ENCODE data around the gene ZNF385D. TPM values are rescaled to one million over a fixed set of nuclear protein-coding genes. Genes with fewer than 3 reads are reported as not detected.

ZNF385D gene
- polyA plus RNA-seq, 1 donor (not counting 4 experiments of a cell fraction or from before 2014, with no cell fraction given) = 0.46 TPM

GRCh38 chr3:21425715-21426114 is 325.3 kb downstream of the ZNF385D start:
- dilution Hi-C loops (cut with MboI; ENCODE audit: extremely low pct_ligation_motif_present, low sequenced_read_pairs) = no loop called here
- H4K20me1 ChIP-seq (ENCODE audit: control insufficient read depth, extremely low read depth, insufficient read depth, low read length) = no peaks in the 10 kb centered on the region
- no peaks in the 10 kb centered on the region for H3K9me3 ChIP-seq (ENCODE audit: control insufficient read depth, low read depth, low read length)
- H3K4me2 ChIP-seq (ENCODE audit: control insufficient read depth, extremely low read depth, insufficient read depth, low read depth, low read length) = no peak overlapping the region
- no peaks in the 10 kb centered on the region for H3K79me2 ChIP-seq (ENCODE audit: control insufficient read depth, insufficient read depth, low read length)
- no peaks in the 10 kb centered on the region for H3K4me1 ChIP-seq (ENCODE audit: control insufficient read depth, extremely low read depth, insufficient read depth, low read length)
- no peak overlapping the region for H3K9ac ChIP-seq (ENCODE audit: control insufficient read depth, extremely low read depth, insufficient read depth, low read length)
- FAIRE-seq (no peak), DNase-seq (ENCODE audit: low read depth, low spot score) (no peak)
- H3K4me3 ChIP-seq (ENCODE audit: control insufficient read depth in 2 of 3, extremely low read depth in 1 of 3, insufficient read depth in 2 of 3, low read depth in 1 of 3, low read length in 3 of 3) = no peak overlapping the region
- H3K27me3 ChIP-seq (ENCODE audit: control insufficient read depth, extremely low read depth, insufficient read depth, low read length) = no peaks in the 10 kb centered on the region
- no peak overlapping the region for H3K27ac ChIP-seq (ENCODE audit: control insufficient read depth, insufficient read depth, low read length)
- no peaks in the 10 kb centered on the region for H3K36me3 ChIP-seq (ENCODE audit: control insufficient read depth in 2 of 2, extremely low read depth in 1 of 2, insufficient read depth in 2 of 2, low read length in 2 of 2)
- no peak overlapping the region for H2AFZ ChIP-seq (ENCODE audit: control insufficient read depth, low read length)
- TF ChIP-seq EZH2 (IDR thresholded peaks at IDR 0.05; ENCODE audit: low read length) (no peak), CTCF (optimal IDR thresholded peaks at IDR 0.05 in 1 of 3, IDR thresholded peaks at IDR 0.05 in 1 of 3, conservative IDR thresholded peaks at IDR 0.05 in 1 of 3; ENCODE audit: extremely low read depth in 1 of 3, insufficient read depth in 2 of 3, low read length in 3 of 3) (no peak)
- no peaks in the 10 kb centered on the region for H3K9me1 ChIP-seq (ENCODE audit: control insufficient read depth, extremely low read depth, insufficient read depth, low read length)

GRCh38 chr3:21421096-21421495 is 329.9 kb downstream of the ZNF385D start:
- H3K9me3 ChIP-seq (ENCODE audit: control insufficient read depth, low read depth, low read length) = no peaks in the 10 kb centered on the region
- H3K4me2 ChIP-seq (ENCODE audit: control insufficient read depth, extremely low read depth, insufficient read depth, low read depth, low read length) = no peak overlapping the region
- no peaks in the 10 kb centered on the region for H3K27me3 ChIP-seq (ENCODE audit: control insufficient read depth, extremely low read depth, insufficient read depth, low read length)
- TF ChIP-seq CTCF (optimal IDR thresholded peaks at IDR 0.05 in 1 of 3, IDR thresholded peaks at IDR 0.05 in 1 of 3, conservative IDR thresholded peaks at IDR 0.05 in 1 of 3; ENCODE audit: extremely low read depth in 1 of 3, insufficient read depth in 2 of 3, low read length in 3 of 3) = no peak
- TF ChIP-seq EZH2 (IDR thresholded peaks at IDR 0.05; ENCODE audit: low read length) = no peak
- dilution Hi-C loops (cut with MboI; ENCODE audit: extremely low pct_ligation_motif_present, low sequenced_read_pairs) = no loop called here
- no peaks in the 10 kb centered on the region for H3K36me3 ChIP-seq (ENCODE audit: control insufficient read depth in 2 of 2, extremely low read depth in 1 of 2, insufficient read depth in 2 of 2, low read length in 2 of 2)
- no peaks in the 10 kb centered on the region for H3K79me2 ChIP-seq (ENCODE audit: control insufficient read depth, insufficient read depth, low read length)
- no peak overlapping the region for H3K27ac ChIP-seq (ENCODE audit: control insufficient read depth, insufficient read depth, low read length)
- no peaks in the 10 kb centered on the region for H3K9me1 ChIP-seq (ENCODE audit: control insufficient read depth, extremely low read depth, insufficient read depth, low read length)
- H3K4me3 ChIP-seq (ENCODE audit: control insufficient read depth in 2 of 3, extremely low read depth in 1 of 3, insufficient read depth in 2 of 3, low read depth in 1 of 3, low read length in 3 of 3) = no peak overlapping the region
- no peaks in the 10 kb centered on the region for H3K4me1 ChIP-seq (ENCODE audit: control insufficient read depth, extremely low read depth, insufficient read depth, low read length)
- no peak for DNase-seq (ENCODE audit: low read depth, low spot score)
- no peaks in the 10 kb centered on the region for H4K20me1 ChIP-seq (ENCODE audit: control insufficient read depth, extremely low read depth, insufficient read depth, low read length)
- H3K9ac ChIP-seq (ENCODE audit: control insufficient read depth, extremely low read depth, insufficient read depth, low read length) = no peak overlapping the region
- no peak for FAIRE-seq
- H2AFZ ChIP-seq (ENCODE audit: control insufficient read depth, low read length) = no peak overlapping the region

All from keratinocyte (primary cell).